IMR-90 (cell line): ENCODE measurements around the gene SHISA8. TPM values are rescaled to one million over a fixed set of nuclear protein-coding genes. Genes with fewer than 3 reads are reported as not detected.
A peak's percentile ranks its signal among the peaks of the same experiment; 100 is the strongest.

Source experiments
- ATAC-seq: fragments of 200-7000 bp; cut with Tn5 transposase; 2 replicates; pipeline ENCODE4 v1.9.1; 2020; ENCODE audit warnings: low read depth, mild to moderate bottlenecking, moderate library complexity
- BruUV-seq: library from RNA; stranded (reverse); fragments of 400-500 nt; replicated peaks from 2 replicates; lab custom pipeline; 2021; lab: Mats Ljungman, UMichigan
- CTCF ChIA-PET: fragments of 300-600 bp; formaldehyde crosslinking; extraction: SDS; loops from one replicate; lab custom pipeline; 2021; ENCODE audit warnings: antibody characterized with exemption; lab: Yijun Ruan, JAX
- POLR2A ChIA-PET: fragments of 300-600 bp; sonication (Branson Sonifier 250); formaldehyde crosslinking; loops from one replicate; lab custom pipeline; 2022; ENCODE audit warnings: antibody characterized with exemption; ENCODE audit not compliant: unreplicated experiment; lab: Charles Lee
- DNase-seq: peaks from one replicate; pipeline ENCODE4 v3.0.0; 2013
- H2AFZ ChIP-seq: replicated peaks from 2 replicates; pipeline ENCODE3; 2013; ENCODE audit warnings: low read length, mild to moderate bottlenecking; ENCODE audit not compliant: poor library complexity
- H2AK5ac ChIP-seq: 2 replicates; pipeline ENCODE4 v1.6.1; 2013; ENCODE audit warnings: low read depth, low read length, inconsistent platforms
- H2AK9ac ChIP-seq: replicated peaks from 2 replicates; pipeline ENCODE3; 2013; ENCODE audit warnings: mild to moderate bottlenecking, low read depth, low read length, moderate library complexity; ENCODE audit not compliant: poor library complexity
- H2BK120ac ChIP-seq: 2 replicates; pipeline ENCODE4 v1.6.1; 2013; ENCODE audit warnings: low read depth, low read length, inconsistent platforms
- H2BK15ac ChIP-seq: 3 replicates; pipeline ENCODE4 v1.6.1; 2013; ENCODE audit warnings: low read depth, low read length, inconsistent platforms
- H2BK20ac ChIP-seq: 2 replicates; pipeline ENCODE4 v1.6.1; 2013; ENCODE audit warnings: low read depth, mild to moderate bottlenecking, inconsistent platforms, low read length, moderate library complexity
- H2BK5ac ChIP-seq: 2 replicates; pipeline ENCODE4 v1.6.1; 2013; ENCODE audit warnings: mild to moderate bottlenecking, low read depth, low read length, inconsistent platforms; ENCODE audit not compliant: poor library complexity, severe bottlenecking
- H3K14ac ChIP-seq: replicated peaks from 2 replicates; pipeline ENCODE4 v1.6.1; 2013; ENCODE audit warnings: low read depth, low read length, inconsistent platforms
- H3K18ac ChIP-seq: 2 replicates; pipeline ENCODE4 v1.6.1; 2013; ENCODE audit warnings: low read depth, low read length, control low read depth
- H3K23ac ChIP-seq: 2 replicates; pipeline ENCODE4 v1.6.1; 2013; ENCODE audit warnings: low read depth, low read length, inconsistent platforms
- H3K27ac ChIP-seq: 2 replicates; pipeline ENCODE4 v1.5.1; 2013; ENCODE audit warnings: mild to moderate bottlenecking, control low read depth, low read length; ENCODE audit not compliant: insufficient read depth
- H3K27me3 ChIP-seq: 2 replicates; pipeline ENCODE4 v1.6.1; 2013; ENCODE audit warnings: low read length; ENCODE audit not compliant: control insufficient read depth, insufficient read depth
- H3K36me3 ChIP-seq: 2 replicates; pipeline ENCODE4 v1.6.1; 2013; ENCODE audit warnings: low read length, mixed read lengths; ENCODE audit not compliant: control insufficient read depth, insufficient read depth
- H3K4ac ChIP-seq: 2 replicates; pipeline ENCODE4 v1.6.1; 2013; ENCODE audit warnings: low read depth, low read length, inconsistent platforms
- H3K4me1 ChIP-seq: 2 replicates; pipeline ENCODE4 v1.6.1; 2013; ENCODE audit warnings: low read length, mixed read lengths; ENCODE audit not compliant: control insufficient read depth, insufficient read depth
- H3K4me2 ChIP-seq: 2 replicates; pipeline ENCODE4 v1.6.1; 2013; ENCODE audit warnings: low read depth, mild to moderate bottlenecking, control low read depth, low read length, moderate library complexity
- H3K4me3 ChIP-seq: 2 replicates; pipeline ENCODE4 v1.5.1; 2013; ENCODE audit warnings: low read depth, mild to moderate bottlenecking, control low read depth, low read length, moderate library complexity; ENCODE audit not compliant: insufficient read depth
- H3K56ac ChIP-seq: 2 replicates; pipeline ENCODE4 v1.6.1; 2013; ENCODE audit warnings: low read length, inconsistent platforms; ENCODE audit not compliant: insufficient read depth; ENCODE audit errors: extremely low read depth
- H3K79me1 ChIP-seq, 2 experiments: 2 replicates each; pipeline ENCODE4 v1.6.1; 2013; ENCODE audit warnings: low read length in 2 of 2, inconsistent platforms in 1 of 2, low read depth in 1 of 2
- H3K9ac ChIP-seq: 2 replicates; pipeline ENCODE4 v1.6.1; 2013; ENCODE audit warnings: low read depth, low read length, control low read depth
- H3K9me1 ChIP-seq: 2 replicates; pipeline ENCODE4 v1.6.1; 2013; ENCODE audit warnings: low read length, inconsistent platforms; ENCODE audit not compliant: insufficient read depth
- H3K9me3 ChIP-seq: 2 replicates; pipeline ENCODE4 v1.6.1; 2013; ENCODE audit warnings: low read length; ENCODE audit not compliant: control insufficient read depth, insufficient read depth
- H4K20me1 ChIP-seq: 2 replicates; pipeline ENCODE4 v1.6.1; 2013; ENCODE audit warnings: low read length, inconsistent platforms; ENCODE audit not compliant: insufficient read depth
- H4K5ac ChIP-seq: 2 replicates; pipeline ENCODE4 v1.6.1; 2013; ENCODE audit warnings: mild to moderate bottlenecking, low read depth, low read length, control low read depth
- H4K8ac ChIP-seq, 2 experiments: 2 replicates each; pipeline ENCODE4 v1.6.1; 2013; ENCODE audit warnings: low read depth in 2 of 2, low read length in 2 of 2, control low read depth in 1 of 2, inconsistent platforms in 1 of 2
- H4K91ac ChIP-seq: 2 replicates; pipeline ENCODE4 v1.6.1; 2013; ENCODE audit warnings: low read depth, low read length, inconsistent platforms; ENCODE audit not compliant: insufficient read depth
- FOS ChIP-seq: fragments of 150-350 bp; IDR thresholded peaks from 2 replicates; pipeline ENCODE4 v1.6.1; 2016; ENCODE audit warnings: low read depth, low read length
- WGBS, 2 experiments: methylation state at CpG; one replicate each; pipeline versions ENCODE4 v1.1.5 to v1.1.7; 2013; ENCODE audit warnings: missing lambda C conversion rate in 2 of 2; ENCODE audit not compliant: insufficient read length in 1 of 2; ENCODE audit errors: extremely low coverage in 2 of 2; 5-methylcytosine and 5-hydroxymethylcytosine counted together
- dilution Hi-C: fragments of 300-500 bp; cut with HindIII; formaldehyde crosslinking; loops from one replicate; pipeline ENCODE4 v1.14.3; 2018; ENCODE audit warnings: low sequenced_read_pairs; ENCODE audit not compliant: unreplicated experiment
- in situ Hi-C: fragments of 300-500 bp; cut with MboI; formaldehyde crosslinking; loops from 3 replicates; pipeline ENCODE4 v1.14.3; 2019; ENCODE audit warnings: low sequenced_read_pairs, inconsistent platforms, mixed read lengths
- intact Hi-C: fragments of 100-400 bp; cut with micrococcal nuclease; formaldehyde crosslinking; loops from 2 replicates; pipeline ENCODE4 v1.10.0; 2022
- polyA plus RNA-seq, 3 experiments: library from polyadenylated mRNA; depleted of rRNA; stranded (reverse); fragments of >200 nt; gene quantifications; 2 replicates each; pipeline ENCODE4 v1.2.3, GENCODE V29; 2012; ENCODE audit warnings: low replicate concordance in 1 of 3
- total RNA-seq: library from RNA; depleted of rRNA; stranded (reverse); fragments of >200 nt; gene quantifications from 2 replicates; pipeline ENCODE4 v1.2.3, GENCODE V29; 2012
- TF ChIP-seq, protein P1 (sequence below): fragments of 150-350 bp; IDR thresholded peaks from 2 replicates; pipeline ENCODE4 v1.6.1; 2017; ENCODE audit warnings: mild to moderate bottlenecking, antibody characterized with exemption, low read length, low read depth

The SHISA8 gene
- total and polyA plus RNA-seq, 2 of the 4 experiments (the other 2 are of a cell fraction) = not detected

GRCh38 chr22:41951898-41952474 is 37.1 kb upstream of the SHISA8 start, which contains the start of gene SMIM45:
TSS of gene SMIM45 (plus strand) at chr22:41952150.
- intact Hi-C loops (no loop called here), in situ Hi-C loops (no loop called here), dilution Hi-C loops (no loop called here)
- H2BK15ac ChIP-seq = no peak within 1 kb of the TSS
- no peak within 1 kb of the TSS for H3K4ac ChIP-seq
- no peak within 1 kb of the TSS for H4K5ac ChIP-seq
- H4K20me1 ChIP-seq = no peaks in the 10 kb centered on the region; the same call in 1 of the 2 replicates
- no peaks in the 10 kb centered on the region for H3K27me3 ChIP-seq
- H3K9me1 ChIP-seq = no peaks in the 10 kb centered on the region
- H2AFZ ChIP-seq = no peak within 1 kb of the TSS
- H3K4me1 ChIP-seq = no peaks in the 10 kb centered on the region
- no peak within 1 kb of the TSS for H2BK5ac ChIP-seq
- no peak for DNase-seq
- no peak within 1 kb of the TSS for H3K18ac ChIP-seq
- no peak within 1 kb of the TSS for H3K23ac ChIP-seq
- no CpG with 5 or more reads among the region's 16 CpGs for WGBS, 2 experiments
- H3K14ac ChIP-seq = no peak within 1 kb of the TSS
- no peak within 1 kb of the TSS for H3K4me3 ChIP-seq
- no peak within 1 kb of the TSS for H3K27ac ChIP-seq
- no peak within 1 kb of the TSS for H4K91ac ChIP-seq
- H3K36me3 ChIP-seq = no peaks in the 10 kb centered on the region
- H2AK5ac ChIP-seq = no peak within 1 kb of the TSS
- no TSS peak for BruUV-seq
- ChIA-PET POLR2A (no interaction called here), CTCF (no interaction called here)
- no peak within 1 kb of the TSS for H2BK20ac ChIP-seq
- peak within 1 kb of the TSS; percentile 16 for H2AK9ac ChIP-seq
- H3K9me3 ChIP-seq = no peaks in the 10 kb centered on the region
- TF ChIP-seq FOS = no peak
- TF ChIP-seq, protein P1, sequence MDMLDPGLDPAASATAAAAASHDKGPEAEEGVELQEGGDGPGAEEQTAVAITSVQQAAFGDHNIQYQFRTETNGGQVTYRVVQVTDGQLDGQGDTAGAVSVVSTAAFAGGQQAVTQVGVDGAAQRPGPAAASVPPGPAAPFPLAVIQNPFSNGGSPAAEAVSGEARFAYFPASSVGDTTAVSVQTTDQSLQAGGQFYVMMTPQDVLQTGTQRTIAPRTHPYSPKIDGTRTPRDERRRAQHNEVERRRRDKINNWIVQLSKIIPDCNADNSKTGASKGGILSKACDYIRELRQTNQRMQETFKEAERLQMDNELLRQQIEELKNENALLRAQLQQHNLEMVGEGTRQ = peak; percentile 51
- no peak; the same call in 1 of the 2 replicates for ATAC-seq
- H3K9ac ChIP-seq = no peak within 1 kb of the TSS
- no peak within 1 kb of the TSS for H3K4me2 ChIP-seq
- no peak within 1 kb of the TSS for H2BK120ac ChIP-seq
- H3K79me1 ChIP-seq = no peaks in the 10 kb centered on the region
- no peak within 1 kb of the TSS for H4K8ac ChIP-seq
- no peak within 1 kb of the TSS for H3K56ac ChIP-seq
